Neural cell (in vitro differentiated cells): Measurements from ENCODE around the gene ARMC12. TPM values are rescaled to one million over a fixed set of nuclear protein-coding genes. Genes with fewer than 3 reads are reported as not detected.

Source experiments
- H2AFZ ChIP-seq: fragments of 200-600, 300-800 bp; sonication (generic), shearing (Covaris generic); 2 replicates; pipeline ENCODE4 v1.6.0; 2014; ENCODE audit warnings: low read depth, mild to moderate bottlenecking, antibody characterized with exemption, low read length, moderate library complexity
- H3F3A ChIP-seq: fragments of 200-600 bp; shearing (Covaris generic); 2 replicates; pipeline ENCODE4 v1.6.1; 2016; ENCODE audit warnings: mild to moderate bottlenecking, moderate library complexity, mixed read lengths, antibody characterized with exemption, low read length; ENCODE audit not compliant: insufficient read depth, poor library complexity, severe bottlenecking
- H3K27ac ChIP-seq: fragments of 200-600, 300-800 bp; sonication (generic), shearing (Covaris generic); 2 replicates; pipeline ENCODE4 v1.5.1; 2014; ENCODE audit warnings: mild to moderate bottlenecking, low read length, moderate library complexity
- H3K27me3 ChIP-seq: fragments of 300-800, 200-600 bp; sonication (generic), shearing (Covaris generic); 2 replicates; pipeline ENCODE4 v1.6.0; 2014; ENCODE audit warnings: mild to moderate bottlenecking, low read depth, low read length, moderate library complexity; ENCODE audit not compliant: insufficient read depth
- H3K36me3 ChIP-seq: fragments of 300-800, 200-600 bp; sonication (generic), shearing (Covaris generic); 2 replicates; pipeline ENCODE4 v1.5.1; 2014; ENCODE audit warnings: mild to moderate bottlenecking, antibody characterized with exemption, low read length, moderate library complexity; ENCODE audit not compliant: insufficient read depth
- H3K4me2 ChIP-seq: fragments of 300-800, 200-600 bp; sonication (generic), shearing (Covaris generic); 2 replicates; pipeline ENCODE4 v1.6.0; 2014; ENCODE audit warnings: mild to moderate bottlenecking, low read length
- H3K4me3 ChIP-seq: fragments of 300-800, 200-600 bp; sonication (generic), shearing (Covaris generic); 2 replicates; pipeline ENCODE4 v1.5.1; 2014; ENCODE audit warnings: mild to moderate bottlenecking, low read length, moderate library complexity
- H3K79me2 ChIP-seq: fragments of 200-600 bp; shearing (Covaris generic); replicated peaks from 2 replicates; pipeline ENCODE4 v1.6.0; 2014; ENCODE audit warnings: mild to moderate bottlenecking, low read length, moderate library complexity; ENCODE audit not compliant: insufficient read depth
- H3K9ac ChIP-seq: fragments of 300-800, 200-600 bp; sonication (generic), shearing (Covaris generic); 2 replicates; pipeline ENCODE4 v1.6.1; 2016; ENCODE audit warnings: mild to moderate bottlenecking, low read length, mixed read lengths
- H3K9me2 ChIP-seq: fragments of 200-600 bp; shearing (Covaris generic); 2 replicates; pipeline ENCODE4 v1.6.1; 2016; ENCODE audit warnings: mild to moderate bottlenecking, low read length, mixed read lengths; ENCODE audit not compliant: insufficient read depth
- H3K9me3 ChIP-seq: fragments of 200-600, 300-800 bp; sonication (generic), shearing (Covaris generic); 2 replicates; pipeline ENCODE4 v1.6.1; 2016; ENCODE audit warnings: mild to moderate bottlenecking, mixed run types, low read length, moderate library complexity, mixed read lengths
- H4K20me1 ChIP-seq: fragments of 200-600 bp; shearing (Covaris generic); 2 replicates; pipeline ENCODE4 v1.6.1; 2016; ENCODE audit warnings: mild to moderate bottlenecking, mixed run types; ENCODE audit not compliant: insufficient read depth
- EP300 ChIP-seq: fragments of 450-650 bp; conservative IDR thresholded peaks from 2 replicates; pipeline ENCODE4 v1.6.1; 2014; ENCODE audit warnings: antibody characterized with exemption, mild to moderate bottlenecking, moderate library complexity; ENCODE audit not compliant: poor library complexity, severe bottlenecking
- EZH2 ChIP-seq: fragments of 200-600, 300-800 bp; shearing (Covaris generic), sonication (generic); IDR thresholded peaks from 2 replicates; pipeline ENCODE4 v1.6.1; 2014; ENCODE audit warnings: antibody characterized with exemption, low read length, borderline replicate concordance, mild to moderate bottlenecking; ENCODE audit not compliant: insufficient read depth, poor library complexity, severe bottlenecking
- MXI1 ChIP-seq: fragments of 450-650 bp; conservative IDR thresholded peaks from 2 replicates; pipeline ENCODE4 v1.6.1; 2014; ENCODE audit warnings: antibody characterized with exemption, mild to moderate bottlenecking; ENCODE audit not compliant: poor library complexity, severe bottlenecking
- POLR2AphosphoS5 ChIP-seq: IDR thresholded peaks from 2 replicates; pipeline ENCODE4 v1.6.1; 2012
- RAD21 ChIP-seq: fragments of 450-650 bp; conservative IDR thresholded peaks from 2 replicates; pipeline ENCODE4 v1.6.1; 2014; ENCODE audit warnings: antibody characterized with exemption, mild to moderate bottlenecking, moderate library complexity
- REST ChIP-seq: IDR thresholded peaks from 2 replicates; pipeline ENCODE4 v1.6.1; 2012; ENCODE audit warnings: borderline replicate concordance
- SMC3 ChIP-seq: fragments of 450-650 bp; conservative IDR thresholded peaks from 2 replicates; pipeline ENCODE4 v1.6.1; 2014; ENCODE audit warnings: antibody characterized with exemption, mild to moderate bottlenecking, moderate library complexity; ENCODE audit not compliant: poor library complexity
- TAF1 ChIP-seq: IDR thresholded peaks from 2 replicates; pipeline ENCODE4 v1.6.1; 2012; ENCODE audit warnings: low read depth
- polyA plus RNA-seq: library from polyadenylated mRNA; depleted of rRNA; stranded (reverse); fragments of >200 nt; gene quantifications from 2 replicates; pipeline ENCODE4 v1.2.3, GENCODE V29; 2014
- TF ChIP-seq, protein P1 (sequence below): fragments of 450-650 bp; IDR thresholded peaks from 2 replicates; pipeline ENCODE4 v1.5.1; 2014; ENCODE audit warnings: antibody characterized with exemption, mild to moderate bottlenecking, moderate library complexity; ENCODE audit not compliant: poor library complexity, severe bottlenecking

The ARMC12 gene
- polyA plus RNA-seq, 1 donor from 2014 or later: 2.2 TPM

GRCh38 chr6:35707714-35708407 is 29.0 kb upstream of the ARMC12 start:
- H3K27ac ChIP-seq: no peak overlapping the region
- no peak overlapping the region for H3K4me3 ChIP-seq
- TF ChIP-seq TAF1 (no peak), EZH2 (no peak), SMC3 (no peak), MXI1 (no peak), REST (no peak), RAD21 (no peak), EP300 (no peak), POLR2AphosphoS5 (no peak)
- TF ChIP-seq, protein P1, sequence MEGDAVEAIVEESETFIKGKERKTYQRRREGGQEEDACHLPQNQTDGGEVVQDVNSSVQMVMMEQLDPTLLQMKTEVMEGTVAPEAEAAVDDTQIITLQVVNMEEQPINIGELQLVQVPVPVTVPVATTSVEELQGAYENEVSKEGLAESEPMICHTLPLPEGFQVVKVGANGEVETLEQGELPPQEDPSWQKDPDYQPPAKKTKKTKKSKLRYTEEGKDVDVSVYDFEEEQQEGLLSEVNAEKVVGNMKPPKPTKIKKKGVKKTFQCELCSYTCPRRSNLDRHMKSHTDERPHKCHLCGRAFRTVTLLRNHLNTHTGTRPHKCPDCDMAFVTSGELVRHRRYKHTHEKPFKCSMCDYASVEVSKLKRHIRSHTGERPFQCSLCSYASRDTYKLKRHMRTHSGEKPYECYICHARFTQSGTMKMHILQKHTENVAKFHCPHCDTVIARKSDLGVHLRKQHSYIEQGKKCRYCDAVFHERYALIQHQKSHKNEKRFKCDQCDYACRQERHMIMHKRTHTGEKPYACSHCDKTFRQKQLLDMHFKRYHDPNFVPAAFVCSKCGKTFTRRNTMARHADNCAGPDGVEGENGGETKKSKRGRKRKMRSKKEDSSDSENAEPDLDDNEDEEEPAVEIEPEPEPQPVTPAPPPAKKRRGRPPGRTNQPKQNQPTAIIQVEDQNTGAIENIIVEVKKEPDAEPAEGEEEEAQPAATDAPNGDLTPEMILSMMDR: no peak
- H4K20me1 ChIP-seq: no peaks in the 10 kb centered on the region
- H3K9ac ChIP-seq: no peak overlapping the region
- H3K36me3 ChIP-seq: no peaks in the 10 kb centered on the region
- no peaks in the 10 kb centered on the region for H3K79me2 ChIP-seq
- H3K27me3 ChIP-seq: no peaks in the 10 kb centered on the region
- no peak overlapping the region for H3K4me2 ChIP-seq
- H3K9me2 ChIP-seq: no peaks in the 10 kb centered on the region
- no peak overlapping the region for H2AFZ ChIP-seq
- no peaks in the 10 kb centered on the region for H3F3A ChIP-seq
- no peaks in the 10 kb centered on the region for H3K9me3 ChIP-seq

DNA sequence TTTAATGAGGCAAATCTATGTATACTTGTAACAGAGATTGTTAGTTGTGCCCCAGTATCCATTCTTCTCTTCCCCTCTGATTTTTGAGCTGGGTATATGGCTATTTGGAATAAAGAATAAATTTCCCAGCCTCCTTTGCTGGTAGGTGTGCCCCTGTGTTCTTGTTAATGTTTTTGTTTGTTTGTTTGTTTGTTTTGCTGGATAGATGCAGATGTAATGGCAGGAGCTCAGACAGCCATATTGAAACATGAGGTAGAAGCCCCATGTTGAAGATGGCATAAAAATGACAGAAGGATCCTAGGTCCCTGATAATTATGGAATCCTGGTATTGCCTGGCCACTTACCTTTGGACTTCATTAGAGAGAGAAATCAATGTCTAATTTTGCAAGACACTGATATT is 28.2 kb upstream of the ARMC12 start:
- Histone ChIP-seq H3F3A (no peaks in the 10 kb centered on the region), H3K27me3 (no peaks in the 10 kb centered on the region), H3K9me3 (no peaks in the 10 kb centered on the region), H3K9me2 (no peaks in the 10 kb centered on the region), H3K36me3 (no peaks in the 10 kb centered on the region), H3K4me2 (no peak overlapping the region), H4K20me1 (no peaks in the 10 kb centered on the region), H3K27ac (no peak overlapping the region), H3K4me3 (no peak overlapping the region), H3K9ac (no peak overlapping the region), H3K79me2 (no peaks in the 10 kb centered on the region), H2AFZ (no peak overlapping the region)
- no peak for TF ChIP-seq SMC3
- TF ChIP-seq TAF1: no peak
- no peak for TF ChIP-seq REST
- TF ChIP-seq RAD21: no peak
- no peak for TF ChIP-seq EP300
